ENCODE results near the gene CFAP92. TPM values are rescaled to one million over a fixed set of nuclear protein-coding genes. Genes with fewer than 3 reads are reported as not detected.

Gene CFAP92
- total RNA-seq, 1 donor: not detected

Small RNAs within 50 kb of the gene (small RNA-seq; reads per million reads assigned to genes)
- not detected for gene AC112484.4

Other genes starting within 250 kb of the CFAP92 start
- 35.8 and 41.6 TPM in 2 replicates for gene ACAD9, start 114.5 kb downstream of the CFAP92 start, total RNA-seq
- not detected in 2 replicates for gene EFCC1, start 7.2 kb upstream of the CFAP92 start, total RNA-seq
- gene GP9, start 66.7 kb upstream of the CFAP92 start, total RNA-seq: not detected in 2 replicates
- 19.0 and 20.6 TPM in 2 replicates for gene RAB43, start 127.7 kb upstream of the CFAP92 start, total RNA-seq
- 27.4 and 32.4 TPM in 2 replicates for gene ISY1, start 167.0 kb upstream of the CFAP92 start, total RNA-seq
- gene CNBP, start 189.8 kb upstream of the CFAP92 start, total RNA-seq: 197 and 202 TPM in 2 replicates